GM12865 (cell line): Measurements from ENCODE around the gene SBNO2.
A peak's percentile ranks its signal among the peaks of the same experiment; 100 is the strongest.

Source experiments
- DNase-seq: peaks from one replicate; pipeline ENCODE4 v3.0.0; 2010; ENCODE audit warnings: low read depth
- H3K4me3 ChIP-seq: 2 replicates; pipeline ENCODE4 v1.5.1; 2011; ENCODE audit warnings: mild to moderate bottlenecking, low read depth, low read length, control low read depth
- CTCF ChIP-seq: IDR thresholded peaks from 2 replicates; pipeline ENCODE4 v1.5.1; 2011; ENCODE audit warnings: low read length, control low read depth, low read depth, inconsistent platforms; ENCODE audit not compliant: insufficient read depth; ENCODE audit errors: missing control alignments

Gene SBNO2

DNA sequence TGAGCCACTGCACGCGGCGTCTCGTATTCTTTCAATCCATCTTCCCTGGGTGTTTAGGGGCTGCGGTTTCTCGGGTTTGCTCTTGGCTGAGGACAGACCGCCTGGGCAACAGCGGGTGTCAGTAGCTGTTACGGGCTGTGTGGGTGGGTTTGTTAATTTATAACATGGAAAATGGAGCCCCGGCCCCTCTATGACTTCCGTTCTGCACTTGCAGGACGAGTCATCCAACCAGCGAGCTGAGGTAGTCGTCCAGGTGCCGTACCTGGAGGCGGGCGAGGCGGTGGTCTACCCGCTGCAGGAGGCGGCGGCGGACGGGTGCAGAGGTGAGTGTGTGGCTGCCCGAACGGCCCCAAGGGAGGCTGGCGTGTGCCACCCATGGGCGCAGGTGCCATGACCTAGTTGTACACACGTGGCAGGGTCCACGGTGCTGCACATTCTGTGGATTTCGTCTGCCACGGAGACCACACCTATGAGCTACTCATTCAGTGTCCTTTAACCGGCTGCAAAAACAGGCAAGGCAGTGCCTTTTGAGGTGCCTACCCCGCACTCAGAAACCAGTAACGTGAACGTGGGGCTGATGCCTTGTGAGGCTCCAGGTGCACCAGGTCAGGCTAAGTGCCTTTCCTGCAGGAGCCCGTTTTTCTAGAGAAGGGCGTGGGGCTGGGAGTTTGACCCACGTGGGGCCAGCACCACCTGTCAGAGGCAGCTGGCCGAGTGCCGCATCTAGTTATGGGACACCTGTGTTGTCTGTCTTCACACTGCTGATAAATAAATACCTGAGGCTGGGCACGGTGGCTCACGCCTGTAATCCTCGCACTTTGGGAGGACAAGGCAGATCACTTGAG, 89.8 kb downstream of the SBNO2 start:
- DNase-seq = no peak
- TF ChIP-seq CTCF = no peak
- no peak overlapping the region for H3K4me3 ChIP-seq

DNA sequence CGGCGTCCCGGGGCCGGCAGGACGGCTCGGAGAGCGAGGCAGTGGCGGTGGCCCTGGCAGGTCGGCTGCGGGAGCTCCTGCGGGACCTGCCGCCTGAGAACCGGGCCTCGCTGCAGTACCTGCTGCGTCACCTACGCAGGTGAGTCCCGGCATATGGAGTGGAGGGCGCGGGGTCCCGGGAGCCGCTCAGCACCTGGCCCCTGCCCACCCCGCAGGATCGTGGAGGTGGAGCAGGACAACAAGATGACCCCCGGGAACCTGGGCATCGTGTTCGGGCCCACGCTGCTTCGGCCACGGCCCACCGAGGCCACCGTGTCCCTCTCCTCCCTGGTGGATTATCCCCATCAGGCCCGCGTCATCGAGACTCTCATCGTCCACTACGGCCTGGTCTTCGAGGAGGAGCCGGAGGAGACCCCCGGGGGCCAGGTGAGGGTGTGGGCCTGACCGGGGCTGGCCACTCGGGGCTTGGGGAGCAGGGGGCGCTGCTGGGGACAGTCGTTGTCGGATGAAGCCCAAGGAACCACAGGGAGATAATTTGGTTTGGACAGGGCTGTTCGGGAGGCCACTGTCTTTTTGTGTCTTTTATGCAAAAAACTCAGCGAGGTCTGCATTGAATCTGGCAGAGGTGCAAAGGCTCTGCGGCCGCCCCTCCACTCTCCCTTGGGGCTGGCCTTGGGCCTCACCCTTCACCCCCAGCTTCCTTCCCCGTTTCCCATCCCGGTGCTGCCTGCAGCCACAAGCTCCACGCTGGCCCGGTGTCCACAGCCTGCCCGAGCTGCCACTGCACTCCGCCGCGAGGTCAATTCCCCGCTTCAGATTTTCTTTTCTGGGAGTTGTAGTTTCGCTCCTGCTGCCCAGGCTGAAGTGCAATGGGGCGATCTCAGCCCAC, 90.9 kb downstream of the SBNO2 start:
- H3K4me3 ChIP-seq = no peak overlapping the region
- DNase-seq = no peak
- no peak for TF ChIP-seq CTCF

- H3K4me3 ChIP-seq = no peak overlapping the region
- DNase-seq = peak; percentile 87
- no peak for TF ChIP-seq CTCF
Observed at GRCh38 chr19:1082165-1082927, 91.7 kb downstream of the SBNO2 start.

DNA sequence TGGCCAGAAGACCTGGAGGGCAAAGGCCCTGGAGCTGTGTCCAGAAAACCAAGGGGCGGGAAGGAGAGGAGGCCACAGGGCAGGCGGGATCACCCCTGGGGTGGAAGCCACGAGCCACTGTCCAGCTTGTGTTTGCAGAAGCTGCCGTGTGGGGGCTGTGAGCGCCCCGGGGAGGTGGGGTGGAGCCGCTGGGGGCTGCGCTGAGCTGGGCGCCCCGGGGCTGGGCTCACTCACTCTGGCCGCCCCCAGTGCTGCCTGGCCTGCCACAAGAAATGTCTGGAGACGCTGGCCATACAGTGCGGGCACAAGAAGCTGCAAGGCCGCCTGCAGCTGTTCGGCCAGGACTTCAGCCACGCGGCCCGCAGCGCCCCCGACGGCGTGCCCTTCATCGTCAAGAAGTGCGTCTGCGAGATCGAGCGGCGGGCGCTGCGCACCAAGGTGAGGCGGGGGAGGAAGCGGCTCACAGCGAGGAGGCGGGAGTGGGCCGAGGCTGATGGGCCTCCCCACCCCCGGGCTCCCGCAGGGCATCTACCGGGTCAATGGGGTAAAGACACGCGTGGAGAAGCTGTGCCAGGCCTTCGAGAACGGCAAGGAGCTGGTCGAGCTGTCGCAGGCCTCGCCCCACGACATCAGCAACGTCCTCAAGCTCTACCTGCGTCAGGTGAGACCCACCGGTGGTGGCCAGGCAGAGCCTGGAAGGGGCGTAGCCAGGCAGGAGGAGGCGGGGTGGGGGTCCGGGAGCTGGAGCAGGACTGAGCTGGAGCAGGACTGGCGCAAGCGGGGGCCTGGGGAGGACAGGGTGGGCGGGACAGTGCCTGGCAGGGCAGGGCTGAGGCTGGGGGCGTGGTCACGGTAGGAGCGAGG, 92.5 kb downstream of the SBNO2 start:
- no peak overlapping the region for H3K4me3 ChIP-seq
- DNase-seq = no peak
- TF ChIP-seq CTCF = no peak

DNA sequence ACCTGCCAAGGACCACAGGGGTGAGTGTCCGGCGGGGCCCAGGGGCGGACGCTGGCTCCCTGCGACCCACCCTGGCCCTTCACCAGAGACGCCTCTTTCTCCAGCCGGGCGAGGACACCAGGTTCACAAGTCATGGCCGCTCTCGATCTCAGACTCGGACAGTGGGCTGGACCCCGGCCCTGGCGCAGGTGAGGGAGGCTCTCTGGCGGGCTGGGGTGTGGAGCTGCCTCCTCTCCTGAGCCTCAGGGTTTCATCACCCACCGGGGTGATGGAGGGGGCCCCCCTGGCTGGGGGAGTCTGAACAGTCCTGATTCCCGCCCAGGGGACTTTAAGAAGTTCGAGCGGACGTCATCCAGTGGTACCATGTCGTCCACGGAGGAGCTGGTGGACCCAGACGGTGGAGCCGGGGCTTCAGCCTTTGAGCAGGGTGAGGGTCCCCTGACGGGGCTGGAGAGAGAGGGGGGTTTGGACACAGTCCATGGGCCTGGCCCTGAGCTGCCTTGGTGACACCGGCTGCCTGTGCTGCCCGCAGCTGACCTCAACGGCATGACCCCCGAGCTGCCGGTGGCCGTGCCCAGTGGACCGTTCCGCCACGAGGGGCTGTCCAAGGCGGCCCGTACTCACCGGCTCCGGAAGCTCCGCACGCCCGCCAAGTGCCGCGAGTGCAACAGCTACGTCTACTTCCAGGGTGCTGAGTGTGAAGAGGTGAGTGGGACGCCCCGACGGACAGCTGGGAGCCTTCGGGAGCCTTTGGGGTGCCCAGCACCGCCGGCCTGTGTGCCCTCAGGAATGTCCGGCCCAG, 93.5 kb downstream of the SBNO2 start:
- DNase-seq = no peak
- no peak overlapping the region for H3K4me3 ChIP-seq
- TF ChIP-seq CTCF = no peak
